Breast epithelium (tissue), 3 donors: Measurements from ENCODE around the gene KIF4B.

Experiments used
- POLR2A ChIP-seq: fragments of 450-650 bp; IDR thresholded peaks from one replicate; pipeline ENCODE4 v1.6.1; 2016; ENCODE audit warnings: antibody characterized with exemption, mild to moderate bottlenecking, moderate library complexity
- TF ChIP-seq, protein P1 (sequence below), 3 donors: fragments of 450-650 bp; IDR thresholded peaks; one replicate each; pipeline ENCODE4 v1.5.1; 2016 to 2017; ENCODE audit warnings: antibody characterized with exemption in 3 of 3, mild to moderate bottlenecking in 3 of 3, moderate library complexity in 3 of 3

DNA sequence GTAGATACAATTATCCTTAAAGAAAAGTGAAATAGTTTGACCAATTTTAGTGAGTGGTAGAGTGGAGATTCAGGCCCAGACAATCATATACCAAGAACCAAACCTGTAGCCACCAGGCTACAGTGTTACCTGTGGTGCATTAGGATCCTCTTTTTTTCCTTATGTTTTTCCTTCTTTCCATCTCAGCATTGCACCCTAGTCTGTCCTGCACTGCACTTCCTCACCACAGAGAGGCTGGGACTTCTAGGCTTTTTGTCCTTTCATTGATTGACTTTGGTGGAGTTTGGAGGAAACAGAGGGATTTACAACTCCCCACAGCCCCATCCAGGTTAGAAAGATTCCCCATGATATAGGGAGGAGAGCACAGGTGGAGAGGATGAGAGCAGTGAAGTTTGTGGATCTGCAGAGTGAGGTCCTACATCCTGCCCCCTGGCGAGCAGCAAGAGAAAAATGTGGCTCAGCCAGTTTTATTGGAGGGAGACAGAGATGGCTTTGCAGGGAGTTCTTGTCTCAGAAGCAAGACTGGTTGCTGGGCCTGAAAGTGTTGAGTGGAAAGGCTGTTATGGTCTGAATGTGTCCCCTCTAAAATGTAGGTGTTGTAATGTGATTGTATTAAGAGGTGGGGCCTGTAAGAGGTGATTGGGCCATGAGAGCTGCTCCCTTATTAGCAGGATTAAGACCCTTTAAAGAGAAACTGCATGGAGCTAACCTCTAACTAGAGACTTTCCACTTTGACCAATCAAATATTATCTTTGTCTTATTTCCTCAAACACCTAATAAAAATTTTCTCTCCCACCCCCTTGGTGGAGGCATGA is 36.2 kb downstream of the KIF4B start:
- TF ChIP-seq, protein P1, sequence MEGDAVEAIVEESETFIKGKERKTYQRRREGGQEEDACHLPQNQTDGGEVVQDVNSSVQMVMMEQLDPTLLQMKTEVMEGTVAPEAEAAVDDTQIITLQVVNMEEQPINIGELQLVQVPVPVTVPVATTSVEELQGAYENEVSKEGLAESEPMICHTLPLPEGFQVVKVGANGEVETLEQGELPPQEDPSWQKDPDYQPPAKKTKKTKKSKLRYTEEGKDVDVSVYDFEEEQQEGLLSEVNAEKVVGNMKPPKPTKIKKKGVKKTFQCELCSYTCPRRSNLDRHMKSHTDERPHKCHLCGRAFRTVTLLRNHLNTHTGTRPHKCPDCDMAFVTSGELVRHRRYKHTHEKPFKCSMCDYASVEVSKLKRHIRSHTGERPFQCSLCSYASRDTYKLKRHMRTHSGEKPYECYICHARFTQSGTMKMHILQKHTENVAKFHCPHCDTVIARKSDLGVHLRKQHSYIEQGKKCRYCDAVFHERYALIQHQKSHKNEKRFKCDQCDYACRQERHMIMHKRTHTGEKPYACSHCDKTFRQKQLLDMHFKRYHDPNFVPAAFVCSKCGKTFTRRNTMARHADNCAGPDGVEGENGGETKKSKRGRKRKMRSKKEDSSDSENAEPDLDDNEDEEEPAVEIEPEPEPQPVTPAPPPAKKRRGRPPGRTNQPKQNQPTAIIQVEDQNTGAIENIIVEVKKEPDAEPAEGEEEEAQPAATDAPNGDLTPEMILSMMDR (IDR thresholded peaks at IDR 0.05), result no peak
- no peak for TF ChIP-seq POLR2A
